Raji (cell line): Measurements from ENCODE around the gene SLC25A24.

Experiments
- POLR2A ChIP-seq: IDR thresholded peaks from 2 replicates; pipeline ENCODE4 v1.6.1; 2011; ENCODE audit warnings: low read depth, low read length, control low read depth; ENCODE audit not compliant: insufficient read depth

The SLC25A24 gene

GRCh38 chr1:108097018-108097417 lies 103.1 kb downstream of the SLC25A24 start:
- no peak for TF ChIP-seq POLR2A

GRCh38 chr1:108096089-108096488 lies 104.1 kb downstream of the SLC25A24 start:
- TF ChIP-seq POLR2A, result no peak

- no peak for TF ChIP-seq POLR2A
Measured at GRCh38 chr1:108089477-108089876, 110.7 kb downstream of the SLC25A24 start.

GRCh38 chr1:108085628-108086027 lies 114.5 kb downstream of the SLC25A24 start:
- TF ChIP-seq POLR2A, result no peak

GRCh38 chr1:108084866-108085477 lies 115.2 kb downstream of the SLC25A24 start:
- TF ChIP-seq POLR2A, result no peak
